HPDE6-E6E7 (cell line): ENCODE measurements around the gene ADCY2.

Experiments used
- DNase-seq: peaks from one replicate; pipeline ENCODE4 v3.0.0; 2011; ENCODE audit warnings: missing footprints; ENCODE audit errors: extremely low spot score

Gene ADCY2

DNA sequence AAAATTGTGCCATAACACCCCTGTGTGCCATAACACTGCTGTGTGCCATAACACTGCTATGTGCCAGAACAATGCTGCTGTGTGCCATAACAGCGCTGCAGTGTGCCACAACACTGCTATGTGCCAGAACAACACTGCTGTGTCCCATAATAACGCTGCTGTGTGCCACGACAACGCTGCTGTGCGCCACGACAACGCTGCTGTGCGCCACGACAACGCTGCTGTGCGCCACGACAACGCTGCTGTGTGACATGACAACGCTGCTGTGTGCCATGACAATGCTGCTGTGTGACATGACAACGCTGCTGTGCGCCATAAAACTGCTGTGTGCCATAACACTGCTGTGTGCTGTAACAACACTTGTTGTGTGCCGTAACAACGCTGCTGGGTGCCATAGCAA is 429.1 kb downstream of the ADCY2 start:
- DNase-seq: no peak

GRCh38 chr5:7825630-7826029 is 429.7 kb downstream of the ADCY2 start:
- no peak for DNase-seq

GRCh38 chr5:7827610-7828009 is 431.7 kb downstream of the ADCY2 start:
- DNase-seq: no peak

DNA sequence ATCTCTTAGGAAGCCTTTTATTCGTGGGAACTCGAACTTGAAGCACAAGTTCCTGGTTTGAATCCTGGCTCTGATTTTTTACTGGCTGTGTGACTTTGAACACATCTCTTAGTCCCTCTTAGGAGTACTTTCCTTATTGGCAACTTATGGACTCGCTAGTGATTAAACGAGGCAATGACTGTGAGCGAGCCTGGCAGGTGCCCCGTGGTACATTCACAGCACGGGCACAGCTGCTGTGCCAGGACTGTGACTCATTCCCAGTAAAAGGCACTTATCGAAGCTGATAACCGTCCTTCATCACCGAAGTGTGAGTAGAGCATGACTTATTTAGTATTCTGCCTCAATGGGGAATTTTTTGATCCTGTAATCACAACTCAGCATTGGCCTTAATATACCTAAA is 432.3 kb downstream of the ADCY2 start:
- DNase-seq: no peak

DNA sequence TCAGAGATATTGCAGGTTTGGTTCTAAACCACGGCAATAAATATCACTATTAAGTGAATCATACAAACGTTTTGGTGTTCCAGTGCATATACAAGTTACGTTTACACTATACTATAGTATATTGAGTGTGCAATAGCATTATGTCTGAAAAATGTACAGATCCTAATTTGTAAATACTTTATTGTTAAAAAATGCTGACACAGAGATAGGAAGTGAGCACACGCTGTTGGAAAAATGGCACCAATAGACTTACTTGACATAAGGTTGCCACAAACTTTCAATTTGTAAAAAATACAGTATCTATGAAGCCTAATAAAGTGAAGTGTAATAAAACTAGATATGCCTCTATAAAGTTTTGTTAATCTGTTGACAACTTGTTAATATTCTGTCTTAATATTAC is 439.0 kb downstream of the ADCY2 start:
- DNase-seq: no peak

DNA sequence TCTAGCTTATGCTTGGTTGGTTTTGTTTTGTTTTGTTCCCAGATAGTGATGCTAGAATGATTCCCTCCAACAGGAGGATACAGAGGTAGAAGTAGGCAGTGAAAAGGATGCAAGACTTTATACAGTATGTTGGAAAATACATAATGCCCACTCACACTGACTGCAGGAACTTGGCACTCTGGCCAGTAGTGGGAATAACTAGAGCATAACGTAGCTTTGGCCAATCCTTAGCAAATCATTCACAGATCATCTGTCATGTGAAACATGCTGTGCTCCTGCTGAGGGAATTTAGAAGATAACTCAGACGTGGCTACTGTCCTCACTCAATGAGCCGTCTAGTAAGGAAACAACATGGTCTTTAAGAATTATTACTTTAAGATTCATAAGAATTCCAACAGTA is 441.5 kb downstream of the ADCY2 start:
- DNase-seq: no peak

DNA sequence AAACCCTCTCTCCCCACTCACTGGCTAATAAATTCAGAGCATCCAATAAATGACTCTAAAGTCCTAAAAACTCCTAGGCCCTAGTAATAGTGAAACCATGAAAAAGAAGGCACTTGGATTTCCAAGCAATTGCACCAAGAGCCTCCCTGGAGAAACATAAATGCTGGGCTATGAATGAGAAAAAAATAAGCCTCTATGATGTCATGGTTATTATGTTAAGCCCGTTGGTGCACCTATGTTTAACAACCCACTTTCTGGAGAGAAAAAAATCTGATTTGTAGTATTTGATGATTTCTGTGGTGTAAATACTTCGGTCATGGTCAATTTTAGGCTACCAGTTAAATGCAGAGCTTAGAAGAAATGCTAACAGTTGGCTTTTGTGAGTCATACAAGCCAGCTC is 446.6 kb downstream of the ADCY2 start:
- no peak for DNase-seq

DNA sequence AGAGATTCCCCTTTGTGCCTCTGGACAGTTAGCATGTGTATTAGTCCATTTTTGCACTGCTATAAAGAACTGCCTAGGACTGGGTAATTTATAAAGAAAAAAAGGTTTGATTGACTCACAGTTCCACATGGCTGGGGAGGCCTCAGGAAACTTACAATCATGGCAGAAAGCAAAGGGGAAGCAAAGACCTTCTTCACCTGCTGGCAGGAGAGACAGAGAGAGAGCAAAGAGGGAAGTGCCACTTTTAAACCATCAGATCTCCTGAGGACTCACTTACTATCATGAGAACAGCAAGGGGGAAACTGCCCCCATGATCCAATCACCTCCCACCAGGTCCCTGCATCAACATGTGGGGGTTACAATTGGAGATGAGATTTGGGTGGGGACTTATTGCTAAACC is 449.0 kb downstream of the ADCY2 start:
- DNase-seq: no peak

DNA sequence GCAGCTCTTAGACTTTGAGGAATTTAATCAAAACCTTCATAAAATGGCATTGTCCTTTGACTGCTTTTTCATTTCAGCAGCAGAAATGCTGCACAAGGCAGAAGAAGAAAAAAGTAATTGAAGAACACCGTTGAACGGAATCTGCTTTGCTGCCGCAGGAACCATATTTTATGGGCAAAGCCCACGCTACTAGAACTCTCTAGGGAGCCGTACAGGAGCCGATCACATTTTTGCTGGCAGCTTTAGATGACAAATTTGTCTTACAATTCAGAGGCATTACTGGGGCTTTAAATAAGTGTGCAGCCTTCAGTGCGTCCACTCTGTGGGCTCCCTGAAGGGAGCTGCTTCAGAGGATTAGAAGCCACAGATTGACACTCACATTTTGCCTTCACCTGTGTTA is 449.6 kb downstream of the ADCY2 start:
- no peak for DNase-seq

DNA sequence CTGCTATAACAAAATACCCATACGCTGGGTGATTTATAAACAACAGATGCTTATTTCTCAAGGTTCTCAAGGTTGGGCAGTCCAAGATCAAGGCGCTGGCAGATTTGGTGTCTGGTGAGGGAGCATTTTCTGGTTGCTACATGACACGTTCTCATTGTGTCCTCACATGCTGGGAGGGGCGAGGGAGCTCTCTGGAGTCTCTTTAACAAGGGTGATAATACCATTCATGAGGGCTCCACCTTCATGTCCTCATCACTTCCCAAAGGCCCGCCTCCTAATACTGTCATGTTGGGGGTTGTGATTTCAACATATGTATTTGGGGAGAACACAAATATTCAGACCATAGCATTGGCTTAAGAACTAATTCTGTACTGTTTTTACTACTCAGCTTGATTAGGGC is 450.4 kb downstream of the ADCY2 start:
- DNase-seq: no peak

DNA sequence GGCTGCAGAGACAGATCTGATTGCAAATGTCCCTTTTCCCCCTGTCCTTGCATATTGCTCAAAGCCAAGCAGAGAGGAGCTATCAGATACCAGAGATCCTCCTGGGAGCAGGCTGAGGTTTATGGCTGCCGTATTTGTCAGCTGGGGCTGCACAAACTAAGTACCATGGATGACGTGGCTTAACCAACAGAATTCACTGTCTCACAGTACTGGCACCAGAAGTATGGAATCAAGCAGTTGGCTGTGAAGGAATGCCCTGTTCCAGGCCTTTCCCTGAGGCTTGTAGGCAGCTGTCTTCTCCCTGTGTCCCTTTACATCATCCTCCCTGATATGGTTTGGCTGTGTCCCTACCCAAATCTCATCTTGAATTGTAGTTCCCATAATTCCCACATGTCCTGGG is 452.4 kb downstream of the ADCY2 start:
- no peak for DNase-seq

DNA sequence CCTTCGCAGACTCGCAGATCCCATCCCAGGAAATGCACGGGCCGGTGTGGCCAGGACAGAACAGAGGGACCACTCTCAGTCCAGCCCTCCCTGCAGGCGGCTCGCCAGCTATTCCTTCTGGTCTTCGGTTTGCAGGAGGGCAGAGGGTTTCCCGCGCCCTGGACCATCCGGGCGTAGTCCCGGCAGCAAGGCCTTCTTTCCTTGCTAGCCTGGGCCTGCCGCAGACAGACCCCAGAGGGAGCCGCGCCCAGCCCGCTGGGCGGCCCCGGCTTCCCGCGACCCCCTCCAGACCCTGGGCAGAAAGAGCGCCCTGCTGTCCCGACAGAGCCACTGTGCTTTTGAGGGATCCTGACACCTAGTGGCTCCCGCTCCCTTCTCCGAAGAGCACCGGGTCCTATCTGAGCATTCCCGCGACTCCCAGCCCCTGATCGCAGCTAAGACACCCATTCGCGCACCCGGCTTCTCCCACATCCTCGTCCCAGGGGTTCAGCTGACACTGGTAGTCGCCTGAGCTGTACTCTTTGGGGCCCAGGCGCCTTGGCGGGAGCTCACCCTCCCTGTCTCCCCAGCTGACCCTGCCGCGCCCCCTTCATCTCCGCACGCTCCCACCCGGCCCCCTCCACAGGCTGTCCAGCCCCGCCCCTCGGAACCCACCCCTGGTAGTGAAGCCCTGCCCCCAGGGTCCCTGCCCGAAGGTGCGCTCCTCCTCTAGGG is 453.9 kb downstream of the ADCY2 start:
- DNase-seq: no peak

DNA sequence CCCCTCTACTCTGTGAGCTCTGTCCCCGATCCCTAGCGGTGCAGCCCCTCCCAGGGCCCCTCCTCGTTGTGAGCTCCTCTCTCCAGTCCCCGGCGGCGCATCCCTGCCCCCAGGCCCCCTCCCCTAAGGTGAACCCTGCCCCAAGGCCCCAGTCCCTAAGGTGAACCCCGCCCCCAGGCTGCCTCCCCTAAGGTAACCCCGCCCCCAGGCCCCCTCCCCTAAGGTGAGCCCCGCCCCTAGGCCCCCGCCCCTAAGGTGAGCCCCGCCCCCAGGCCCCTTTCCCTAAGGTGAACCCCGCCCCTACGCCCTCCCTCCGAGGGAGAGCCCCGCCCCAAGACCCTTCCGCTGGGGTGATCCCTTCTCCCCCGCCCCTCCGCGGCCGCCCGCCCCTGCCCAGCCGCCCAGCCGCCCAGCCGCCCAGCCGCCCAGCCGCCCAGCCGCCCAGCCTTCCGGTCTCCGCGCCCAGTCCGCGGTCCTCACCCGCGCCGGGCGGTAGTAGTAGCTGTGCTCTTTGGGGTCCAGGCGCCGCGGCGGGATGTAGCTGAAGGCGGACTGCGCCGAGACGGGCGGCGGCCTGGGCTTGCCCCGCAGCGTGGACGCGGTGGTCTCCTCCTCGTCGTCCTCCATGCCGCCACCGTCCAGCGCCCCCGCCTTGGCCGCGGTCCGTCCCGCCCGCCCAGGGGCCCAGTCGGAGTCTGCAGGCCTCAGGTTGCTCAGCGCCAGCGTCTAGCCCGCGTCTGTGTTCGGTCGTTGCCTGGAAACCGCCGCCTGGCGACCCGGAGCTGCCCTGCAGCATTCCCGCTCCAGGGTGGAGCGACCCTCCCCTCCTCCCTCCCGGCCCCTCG is 454.7 kb downstream of the ADCY2 start, which contains the start of gene CFAP90:
Gene CFAP90, minus strand, starts transcription at position 739 of the 845 bp plus-strand sequence. Its CDS starts 112 bp downstream, at position 627.
- DNase-seq: no peak

DNA sequence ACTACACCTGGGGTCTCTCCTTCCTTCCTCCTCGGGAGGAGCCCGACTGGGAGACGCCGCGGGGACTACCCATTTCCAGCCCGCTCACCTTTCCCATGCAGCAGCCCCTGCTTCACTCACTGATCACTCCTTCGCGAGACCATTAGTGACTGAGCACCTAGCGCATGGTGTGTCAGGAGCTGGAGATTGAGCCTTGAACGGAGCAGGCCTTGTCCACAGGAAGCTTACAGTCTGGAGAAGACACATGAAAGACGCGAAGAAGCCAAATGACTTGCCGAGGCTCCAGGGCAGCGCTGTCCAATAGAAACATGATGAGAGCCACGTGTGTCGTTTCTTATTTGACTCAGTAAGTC is 455.3 kb downstream of the ADCY2 start:
- DNase-seq: no peak

DNA sequence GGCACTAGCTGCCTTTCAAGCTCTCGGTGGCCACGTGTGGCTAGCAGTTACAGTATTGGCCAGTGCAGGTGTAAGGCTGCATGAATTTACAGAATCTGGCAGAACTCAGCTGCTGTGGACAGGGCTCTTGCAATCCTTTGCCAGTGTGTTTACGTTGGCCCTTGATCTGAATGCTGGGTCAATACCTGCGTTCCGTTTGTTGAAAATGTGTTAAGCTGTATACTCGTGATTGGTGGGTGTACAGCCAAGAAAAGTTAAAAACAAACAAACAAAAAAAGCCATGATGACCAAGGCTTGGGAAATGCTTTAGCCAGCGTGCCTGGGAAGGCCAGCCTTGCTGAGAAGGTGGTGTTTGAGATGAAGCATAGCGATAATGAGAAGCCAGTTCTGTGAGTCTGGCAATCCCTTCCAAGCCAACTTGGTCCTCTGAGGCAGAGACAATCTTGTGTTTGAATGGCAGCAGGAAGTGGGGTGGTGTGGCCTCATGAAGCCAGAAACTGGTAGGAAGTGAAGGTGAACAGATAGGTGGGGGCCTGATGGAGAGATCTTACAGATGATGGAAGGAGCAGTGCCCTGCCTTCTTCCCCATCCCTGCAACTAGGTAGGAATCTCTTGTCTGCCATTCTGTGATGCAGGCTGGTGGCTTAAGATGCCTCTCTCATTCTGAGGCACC is 455.8 kb downstream of the ADCY2 start:
- no peak for DNase-seq

GRCh38 chr5:7852542-7852941 is 456.6 kb downstream of the ADCY2 start:
- DNase-seq: no peak

GRCh38 chr5:7852988-7853387 is 457.1 kb downstream of the ADCY2 start:
- no peak for DNase-seq

- DNase-seq: no peak
Observed at GRCh38 chr5:7855611-7856010, 459.7 kb downstream of the ADCY2 start.

DNA sequence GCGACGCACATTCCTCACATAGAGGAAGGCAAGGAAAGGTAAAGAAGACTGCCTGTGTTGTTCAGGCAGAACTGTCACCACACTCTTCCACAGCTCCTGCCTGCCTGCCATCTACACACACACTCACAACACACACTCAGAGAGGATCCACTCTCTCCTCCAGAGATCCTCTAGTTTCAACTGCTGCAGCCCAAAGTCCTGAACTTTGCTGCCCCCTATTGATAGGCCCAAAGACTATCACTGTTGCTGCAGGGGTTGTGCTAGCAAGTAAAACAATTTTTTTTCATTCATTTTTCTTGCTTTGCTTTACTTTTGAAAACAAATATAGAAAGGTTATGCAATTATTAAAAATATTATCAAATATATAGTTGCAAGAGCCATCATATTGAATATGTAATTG is 460.9 kb downstream of the ADCY2 start:
- no peak for DNase-seq

- no peak for DNase-seq
Observed at GRCh38 chr5:7857361-7857760, 461.4 kb downstream of the ADCY2 start.

- no peak for DNase-seq
Observed at GRCh38 chr5:7857926-7858632, 462.1 kb downstream of the ADCY2 start.

GRCh38 chr5:7866196-7866595 is 470.3 kb downstream of the ADCY2 start:
- DNase-seq: no peak
